ENCODE data around the gene OSBPL1A. TPM values are rescaled to one million over a fixed set of nuclear protein-coding genes. Genes with fewer than 3 reads are reported as not detected.

Gene OSBPL1A
- total and polyA plus RNA-seq, 11 donors: 32.8 to 85.4 (median 71.0) TPM

DNA sequence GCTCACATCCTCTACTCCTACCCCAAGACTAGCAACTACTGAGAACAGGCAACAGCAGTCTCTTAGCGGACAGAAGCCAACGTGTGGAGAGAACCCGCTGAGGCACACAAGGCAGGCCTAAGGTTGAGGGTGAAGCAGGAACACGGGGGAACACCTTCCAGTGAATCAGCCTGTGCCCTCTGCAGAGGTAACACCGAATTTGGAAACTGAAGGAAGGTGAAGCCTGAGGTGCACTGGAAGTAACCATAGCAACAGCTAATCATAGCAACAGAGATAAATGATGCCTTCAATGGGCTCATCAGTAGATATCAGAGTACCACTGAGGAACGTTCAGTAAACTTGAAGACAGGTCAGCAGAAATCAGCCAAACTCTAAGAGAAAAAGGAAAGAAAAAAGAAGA lies 43.3 kb downstream of the OSBPL1A start:
- WGBS, 4 donors: 81 to 88% (median 85%) methylated on average over 6 of the region's 6 CpGs
- intact Hi-C loops (cut with DNase I): loop anchor here in 1 of 10 donors (10.0 kb wide), 1 partner anchor 381 kb away; no protein-coding TSS in a partner anchor
- H3K4me3 ChIP-seq: no peak overlapping the region

GRCh38 chr18:24346254-24346653 lies 51.4 kb downstream of the OSBPL1A start:
- Histone ChIP-seq H3K36me3 (no peaks in the 10 kb centered on the region), H3K9me3 (peaks cover 0 to 8% (median 0%) of the 10 kb centered on the region in 12 donors), H3K4me1 (no peaks in the 10 kb centered on the region), H3K27ac (no peak overlapping the region), H3K27me3 (no peaks in the 10 kb centered on the region), H3K4me3 (no peak overlapping the region)
- TF ChIP-seq, protein P1, sequence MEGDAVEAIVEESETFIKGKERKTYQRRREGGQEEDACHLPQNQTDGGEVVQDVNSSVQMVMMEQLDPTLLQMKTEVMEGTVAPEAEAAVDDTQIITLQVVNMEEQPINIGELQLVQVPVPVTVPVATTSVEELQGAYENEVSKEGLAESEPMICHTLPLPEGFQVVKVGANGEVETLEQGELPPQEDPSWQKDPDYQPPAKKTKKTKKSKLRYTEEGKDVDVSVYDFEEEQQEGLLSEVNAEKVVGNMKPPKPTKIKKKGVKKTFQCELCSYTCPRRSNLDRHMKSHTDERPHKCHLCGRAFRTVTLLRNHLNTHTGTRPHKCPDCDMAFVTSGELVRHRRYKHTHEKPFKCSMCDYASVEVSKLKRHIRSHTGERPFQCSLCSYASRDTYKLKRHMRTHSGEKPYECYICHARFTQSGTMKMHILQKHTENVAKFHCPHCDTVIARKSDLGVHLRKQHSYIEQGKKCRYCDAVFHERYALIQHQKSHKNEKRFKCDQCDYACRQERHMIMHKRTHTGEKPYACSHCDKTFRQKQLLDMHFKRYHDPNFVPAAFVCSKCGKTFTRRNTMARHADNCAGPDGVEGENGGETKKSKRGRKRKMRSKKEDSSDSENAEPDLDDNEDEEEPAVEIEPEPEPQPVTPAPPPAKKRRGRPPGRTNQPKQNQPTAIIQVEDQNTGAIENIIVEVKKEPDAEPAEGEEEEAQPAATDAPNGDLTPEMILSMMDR (IDR thresholded peaks at IDR 0.05): no peak
- no peak for TF ChIP-seq POLR2A (IDR thresholded peaks at IDR 0.05)
- DNase-seq: no peak
- intact Hi-C loops (cut with DNase I): no loop called here
- no peak for ATAC-seq

More for the DNA sequence above, 43.3 kb downstream of the OSBPL1A start:
- Histone ChIP-seq H3K36me3 (no peaks in the 10 kb centered on the region), H3K9me3 (no peaks in the 10 kb centered on the region), H3K4me1 (no peaks in the 10 kb centered on the region), H3K27ac (no peak overlapping the region), H3K27me3 (no peaks in the 10 kb centered on the region)
- no peak for TF ChIP-seq POLR2A (IDR thresholded peaks at IDR 0.05)
- TF ChIP-seq, protein P1 (IDR thresholded peaks at IDR 0.05): no peak
- DNase-seq (no peak), ATAC-seq (no peak)

GRCh38 chr18:24344509-24344908 lies 53.1 kb downstream of the OSBPL1A start:
- DNase-seq (no peak), ATAC-seq (no peak)
- TF ChIP-seq, protein P1 (IDR thresholded peaks at IDR 0.05): no peak
- TF ChIP-seq POLR2A (IDR thresholded peaks at IDR 0.05): no peak
- Histone ChIP-seq H3K4me1 (no peaks in the 10 kb centered on the region), H3K27ac (no peak overlapping the region), H3K4me3 (no peak overlapping the region), H3K9me3 (peaks cover 0 to 8% (median 0%) of the 10 kb centered on the region in 12 donors), H3K36me3 (no peaks in the 10 kb centered on the region), H3K27me3 (no peaks in the 10 kb centered on the region)
- intact Hi-C loops (cut with DNase I): no loop called here
- 95 to 97% (median 96%) methylated on average over 6 of the region's 6 CpGs for WGBS, 4 donors

- no peak for TF ChIP-seq POLR2A (IDR thresholded peaks at IDR 0.05)
- TF ChIP-seq, protein P1 (IDR thresholded peaks at IDR 0.05): no peak
- no peak for ATAC-seq
- Histone ChIP-seq H3K27ac (no peak overlapping the region), H3K4me1 (no peaks in the 10 kb centered on the region), H3K36me3 (no peaks in the 10 kb centered on the region), H3K9me3 (peaks cover 0 to 8% (median 0%) of the 10 kb centered on the region in 12 donors), H3K27me3 (no peaks in the 10 kb centered on the region), H3K4me3 (no peak overlapping the region)
- intact Hi-C loops (cut with DNase I): no loop called here
- WGBS, 4 donors: 79 to 89% (median 82%) methylated on average over 3 of the region's 3 CpGs
- DNase-seq: no peak
These were observed 55.3 kb downstream of the OSBPL1A start for GRCh38 chr18:24342347-24342746.

Data from heart left ventricle (tissue), 16 donors.